Suprapubic skin (tissue), 2 donors: Measurements from ENCODE around the gene ZCCHC24.

ENCODE experiments used
- EP300 ChIP-seq: sonication (generic); formaldehyde crosslinking; IDR thresholded peaks from one replicate; pipeline ENCODE4 v1.6.1; 2017; ENCODE audit warnings: antibody characterized with exemption
- POLR2A ChIP-seq, 2 donors: fragments of 450-650 bp; IDR thresholded peaks; one replicate each; pipeline ENCODE4 v1.6.1; 2017; ENCODE audit warnings: antibody characterized with exemption in 2 of 2, mild to moderate bottlenecking in 2 of 2, moderate library complexity in 2 of 2

DNA sequence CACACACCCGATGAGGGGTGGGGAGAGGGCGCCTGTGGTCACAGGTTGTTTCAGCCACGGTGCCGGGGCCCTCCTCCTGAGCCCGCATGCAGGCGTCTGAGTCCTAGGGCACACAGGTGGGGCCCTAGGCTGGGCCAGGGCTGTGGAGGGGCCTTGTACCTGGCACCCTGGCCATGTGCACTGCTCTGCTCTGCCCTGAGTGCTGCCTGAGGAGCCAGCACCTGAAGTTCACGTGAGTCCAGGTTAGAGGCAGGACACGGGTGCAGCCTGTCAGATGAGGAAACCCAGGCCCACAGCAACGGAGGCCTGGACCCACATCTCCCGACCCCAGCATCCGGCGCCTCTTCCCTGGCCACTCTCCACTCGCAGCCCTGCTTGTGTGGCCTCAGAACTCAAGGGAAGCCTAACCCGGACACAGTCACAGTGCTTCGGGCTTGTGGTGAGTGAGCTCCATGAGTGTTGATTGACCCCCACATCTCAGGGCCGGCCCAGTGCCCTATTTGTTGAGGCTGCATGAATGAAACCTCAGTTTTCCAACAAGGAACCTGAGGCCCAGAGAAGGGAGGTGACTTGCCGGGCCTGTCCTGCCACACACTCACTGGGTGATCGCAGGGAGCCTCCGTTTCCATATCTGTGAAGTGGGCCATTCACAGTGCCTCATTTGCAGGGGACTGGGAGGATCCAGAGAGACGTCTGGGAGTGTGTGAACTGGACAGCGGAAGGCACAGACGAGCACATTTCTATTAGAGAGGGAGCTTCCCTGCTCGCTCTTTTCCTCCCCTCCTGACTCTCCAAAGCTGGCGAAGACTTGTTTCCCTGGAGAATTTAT is 58.6 kb downstream of the ZCCHC24 start:
- TF ChIP-seq POLR2A (IDR thresholded peaks at IDR 0.05), result no peak
- TF ChIP-seq EP300, result no peak
